Gastroesophageal sphincter (tissue), 4 donors: ENCODE measurements around the gene ITGA5. TPM values are rescaled to one million over a fixed set of nuclear protein-coding genes. Genes with fewer than 3 reads are reported as not detected.
A peak's percentile ranks its signal among the peaks of the same experiment; 100 is the strongest.

Source experiments
- ATAC-seq: fragments of 150-250 bp; one replicate; pipeline ENCODE4 v1.9.1; 2016; ENCODE audit warnings: mild to moderate bottlenecking, moderate library complexity
- H3K27ac ChIP-seq, 4 donors: fragments of 200-600 bp; sonication (generic) in 3 of 4; 1 replicate in 3 of 4; 2 replicates in 1 of 4; pipeline ENCODE4 v1.5.1; 2016 to 2019
- H3K27me3 ChIP-seq: fragments of 200-600 bp; sonication (generic); one replicate; pipeline ENCODE4 v1.5.1; 2019
- H3K36me3 ChIP-seq, 2 donors: fragments of 200-600 bp; sonication (generic); one replicate each; pipeline ENCODE4 v1.5.1; 2019; ENCODE audit warnings: control low read depth in 1 of 2
- H3K4me1 ChIP-seq, 3 donors: fragments of 200-600 bp; sonication (generic); 1 replicate in 2 of 3; 2 replicates in 1 of 3; pipeline ENCODE4 v1.5.1; 2016 to 2019; ENCODE audit warnings: control low read depth in 2 of 3
- H3K4me3 ChIP-seq, 2 donors: fragments of 200-600 bp; sonication (generic); one replicate each; pipeline ENCODE4 v1.5.1; 2019; ENCODE audit warnings: mild to moderate bottlenecking in 1 of 2, moderate library complexity in 1 of 2
- H3K9me3 ChIP-seq, 3 donors: fragments of 200-600 bp; sonication (generic); one replicate each; pipeline ENCODE4 v1.5.1; 2017 to 2019; ENCODE audit warnings: control low read depth in 2 of 3
- CTCF ChIP-seq, 4 experiments: fragments of 200-600 bp in 2 of 4; fragments of 450-650 bp in 2 of 4; sonication (generic) in 1 of 4; IDR thresholded peaks; one replicate each; pipeline ENCODE4 v1.5.1; 2017 to 2019; ENCODE audit warnings: antibody characterized with exemption in 4 of 4, mild to moderate bottlenecking in 2 of 4, moderate library complexity in 2 of 4
- EP300 ChIP-seq: sonication (generic); formaldehyde crosslinking; IDR thresholded peaks from one replicate; pipeline ENCODE4 v1.6.1; 2017; ENCODE audit warnings: antibody characterized with exemption, mild to moderate bottlenecking
- POLR2A ChIP-seq, 2 donors: fragments of 450-650 bp; IDR thresholded peaks; one replicate each; pipeline ENCODE4 v1.6.1; 2017; ENCODE audit warnings: antibody characterized with exemption in 2 of 2, mild to moderate bottlenecking in 2 of 2, moderate library complexity in 1 of 2
- POLR2AphosphoS5 ChIP-seq: sonication (generic); formaldehyde crosslinking; IDR thresholded peaks from one replicate; pipeline ENCODE4 v1.6.1; 2017; ENCODE audit warnings: antibody characterized with exemption
- WGBS, 2 donors: methylation state at CpG; one replicate each; pipeline ENCODE4 v1.1.5; 2018; ENCODE audit warnings: low coverage in 1 of 2; 5-methylcytosine and 5-hydroxymethylcytosine counted together
- total RNA-seq, 4 donors: library from RNA; depleted of rRNA; stranded (reverse); fragments of >200 nt; gene quantifications; one replicate each; pipeline ENCODE4 v1.1.0, GENCODE V29; 2016

Gene ITGA5
- total RNA-seq, 4 donors from 2014 or later = 141 to 908 (median 220) TPM

- Histone ChIP-seq H3K36me3 (peaks cover 0 to 51% of the 10 kb centered on the region in 2 donors), H3K9me3 (no peaks in the 10 kb centered on the region), H3K4me1 (peaks cover 0 to 100% (median 36%) of the 10 kb centered on the region in 3 donors), H3K4me3 (peak overlapping the region in 1 of 2 donors; percentile 99), H3K27me3 (no peaks in the 10 kb centered on the region), H3K27ac (peak overlapping the region; percentile 3 to 97 (median 86))
- no peak for ATAC-seq
- WGBS, 2 donors = 45% methylated on average over 2 of the region's 4 CpGs; no CpG with 5 or more reads in 1 of the 2 donors
- no peak for TF ChIP-seq EP300
- TF ChIP-seq POLR2AphosphoS5 = no peak
- no peak for TF ChIP-seq CTCF (IDR thresholded peaks at IDR 0.05)
Measured at GRCh38 chr12:54412348-54412747, 6.7 kb downstream of the ITGA5 start.

- Histone ChIP-seq H3K36me3 (peaks cover 0 to 58% of the 10 kb centered on the region in 2 donors), H3K9me3 (no peaks in the 10 kb centered on the region), H3K27ac (peak overlapping the region in 3 of 4 donors; percentile 78 to 97 (median 95)), H3K4me1 (peaks cover 0 to 96% (median 36%) of the 10 kb centered on the region in 3 donors), H3K27me3 (no peaks in the 10 kb centered on the region), H3K4me3 (peak overlapping the region in 1 of 2 donors; percentile 99)
- peak; percentile 85 for ATAC-seq
- WGBS, 2 donors = 19 to 50% methylated on average over 1 to 2 of the region's 10 CpGs
- TF ChIP-seq EP300 (no peak), POLR2A (IDR thresholded peaks at IDR 0.05) (no peak), POLR2AphosphoS5 (peak; percentile 77), CTCF (IDR thresholded peaks at IDR 0.05) (no peak)
Measured at GRCh38 chr12:54411391-54412241, 7.5 kb downstream of the ITGA5 start.

GRCh38 chr12:54409267-54409666, 9.8 kb downstream of the ITGA5 start:
- TF ChIP-seq POLR2A (IDR thresholded peaks at IDR 0.05) = no peak
- no peak for TF ChIP-seq POLR2AphosphoS5
- no peak for TF ChIP-seq CTCF (IDR thresholded peaks at IDR 0.05)
- TF ChIP-seq EP300 = no peak
- Histone ChIP-seq H3K4me1 (peaks cover 0 to 90% (median 26%) of the 10 kb centered on the region in 3 donors), H3K4me3 (no peak overlapping the region), H3K27me3 (no peaks in the 10 kb centered on the region), H3K9me3 (no peaks in the 10 kb centered on the region), H3K27ac (peak overlapping the region in 3 of 4 donors; percentile 12 to 42 (median 41)), H3K36me3 (peaks cover 0 to 81% of the 10 kb centered on the region in 2 donors)
- WGBS, 2 donors = 100% methylated on average over 4 of the region's 8 CpGs; no CpG with 5 or more reads in 1 of the 2 donors
- ATAC-seq = no peak

- ATAC-seq = no peak
- Histone ChIP-seq H3K36me3 (peaks cover 0 to 100% of the 10 kb centered on the region in 2 donors), H3K27me3 (no peaks in the 10 kb centered on the region), H3K4me3 (no peak overlapping the region), H3K27ac (peak overlapping the region in 3 of 4 donors; percentile 41 to 58 (median 42)), H3K9me3 (no peaks in the 10 kb centered on the region), H3K4me1 (peaks cover 0 to 74% (median 16%) of the 10 kb centered on the region in 3 donors)
- TF ChIP-seq POLR2A (IDR thresholded peaks at IDR 0.05) (no peak), POLR2AphosphoS5 (peak; percentile 27)
- WGBS, 2 donors = 28 to 67% methylated on average over 1 to 5 of the region's 5 CpGs
Measured at GRCh38 chr12:54407183-54407905, 11.7 kb downstream of the ITGA5 start.

GRCh38 chr12:54405573-54405972, 13.5 kb downstream of the ITGA5 start:
- no peaks in the 10 kb centered on the region for H3K27me3 ChIP-seq
- no peak for ATAC-seq
- no peak overlapping the region for H3K4me3 ChIP-seq
- H3K36me3 ChIP-seq = peaks cover 0 to 100% of the 10 kb centered on the region in 2 donors
- WGBS, 2 donors = 64 to 80% methylated on average over 2 to 6 of the region's 7 CpGs
- no peaks in the 10 kb centered on the region for H3K9me3 ChIP-seq
- H3K4me1 ChIP-seq = peaks cover 0 to 56% (median 0%) of the 10 kb centered on the region in 3 donors
- TF ChIP-seq POLR2AphosphoS5 = no peak
- no peak for TF ChIP-seq EP300
- TF ChIP-seq POLR2A (IDR thresholded peaks at IDR 0.05) = no peak
- TF ChIP-seq CTCF (IDR thresholded peaks at IDR 0.05) = no peak
- H3K27ac ChIP-seq = peak overlapping the region in 3 of 4 donors; percentile 31 to 64 (median 55)
